Measurements from ENCODE around the gene SKAP1.

The SKAP1 gene

DNA sequence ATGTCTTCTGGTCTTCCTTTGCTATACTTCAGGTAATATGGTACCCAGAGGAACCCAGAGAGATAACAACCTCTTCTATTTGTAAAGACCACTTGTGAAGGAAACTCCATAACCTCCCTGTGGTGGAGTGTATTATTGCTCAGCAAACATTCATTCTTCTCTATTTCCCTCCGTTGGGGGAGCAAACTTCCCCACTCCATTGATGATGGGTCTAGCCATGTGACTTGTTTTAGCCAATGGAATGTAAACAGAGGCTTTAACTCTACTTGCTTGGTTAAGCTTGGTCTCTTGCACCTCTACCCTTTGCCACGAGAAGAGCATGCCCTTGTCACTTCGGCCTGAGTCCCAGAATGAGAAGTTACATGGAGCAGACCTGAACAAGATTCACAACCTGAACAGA is 30.0 kb upstream of the SKAP1 start:
- H2BK120ac ChIP-seq (ENCODE audit: low read depth, low read length), result no peak overlapping the region
- H3K23ac ChIP-seq (ENCODE audit: low read depth, low read length, poor library complexity), result no peak overlapping the region
- no peak overlapping the region for H2BK12ac ChIP-seq (ENCODE audit: low read length)
- no peak for DNase-seq (ENCODE audit: low spot score)
- no CpG with 5 or more reads among the region's 3 CpGs for WGBS, 2 donors (ENCODE audit: extremely low coverage in 2 of 2, insufficient read length in 2 of 2, insufficient replicate concordance in 1 of 2)
- no peak overlapping the region for H2AK5ac ChIP-seq (ENCODE audit: low read depth, low read length)
- no peak overlapping the region for H4K8ac ChIP-seq (ENCODE audit: low read depth, low read length)
- no peak overlapping the region for H3K4me2 ChIP-seq (ENCODE audit: insufficient read depth, low read length, poor library complexity, severe bottlenecking)
- H3K18ac ChIP-seq (ENCODE audit: low read length), result no peak overlapping the region
- no peak overlapping the region for H3K4me3 ChIP-seq (ENCODE audit: low read length in 2 of 2)
- no peak overlapping the region for H2AFZ ChIP-seq (ENCODE audit: low read length)
- H2BK15ac ChIP-seq (ENCODE audit: low read length), result no peak overlapping the region
- peaks cover 0 to 20% (median 9%) of the 10 kb centered on the region in 3 experiments for H3K27me3 ChIP-seq (ENCODE audit: control insufficient read depth in 3 of 3, insufficient read depth in 3 of 3, low read depth in 1 of 3, low read length in 3 of 3)
- no peaks in the 10 kb centered on the region for H3K36me3 ChIP-seq (replicated peaks in 1 of 2; ENCODE audit: control insufficient read depth in 2 of 2, insufficient read depth in 2 of 2, low read length in 2 of 2)
- no peak overlapping the region for H3K27ac ChIP-seq (replicated peaks; ENCODE audit: low read length)
- peaks cover 0 to 7% of the 10 kb centered on the region in 2 donors for H3K4me1 ChIP-seq (ENCODE audit: control insufficient read depth in 2 of 2, insufficient read depth in 1 of 2, low read depth in 1 of 2, low read length in 2 of 2)
- no peaks in the 10 kb centered on the region for H3K79me1 ChIP-seq (ENCODE audit: low read depth, low read length)
- no peak overlapping the region for H4K91ac ChIP-seq (ENCODE audit: low read depth, low read length, poor library complexity)
- no peak overlapping the region for H3K9ac ChIP-seq (ENCODE audit: low read depth, low read length, poor library complexity)
- H2BK5ac ChIP-seq (ENCODE audit: low read length), result no peak overlapping the region
- no peak overlapping the region for H3K14ac ChIP-seq (ENCODE audit: low read length)
- no peak overlapping the region for H3K4ac ChIP-seq (ENCODE audit: low read length)
- peaks cover 0 to 2% of the 10 kb centered on the region in 2 donors for H3K9me3 ChIP-seq (replicated peaks in 1 of 2; ENCODE audit: control insufficient read depth in 2 of 2, insufficient read depth in 1 of 2, low read depth in 1 of 2, low read length in 2 of 2)

DNA sequence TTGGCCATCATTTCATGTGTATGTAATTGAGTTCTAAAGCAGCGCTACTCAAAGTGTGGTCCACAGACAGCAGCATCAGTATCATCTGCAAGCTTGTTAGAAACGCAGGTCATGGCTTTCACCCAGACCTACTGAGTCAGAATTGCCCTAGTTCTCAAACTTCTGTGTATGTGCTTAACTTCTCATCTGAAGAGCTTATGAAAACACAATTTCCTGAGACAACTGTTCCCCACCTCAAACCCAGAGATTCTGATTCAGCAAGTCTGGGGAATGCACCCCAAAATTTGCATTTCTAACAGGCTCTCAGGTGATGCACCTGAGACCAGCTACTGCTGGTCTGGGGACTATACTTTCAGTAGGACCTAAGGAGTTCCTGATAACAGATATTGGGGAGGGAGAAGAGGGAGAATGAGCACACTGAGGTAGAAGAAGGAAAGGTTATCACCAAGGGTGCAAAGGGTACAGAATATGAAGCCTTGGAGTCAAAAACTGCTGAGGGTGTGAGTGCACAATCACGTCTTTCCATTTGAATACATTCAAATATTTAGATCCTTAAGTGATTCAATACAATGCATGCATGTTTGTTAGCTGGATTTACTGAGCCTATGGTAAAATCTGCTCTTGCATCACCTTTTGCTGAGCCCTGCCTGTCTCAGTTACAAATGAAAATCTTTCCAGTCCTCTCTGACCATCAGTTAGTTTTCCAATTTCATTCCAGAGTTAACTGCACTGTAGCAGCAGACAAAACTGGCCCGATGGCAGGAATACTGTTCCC is 29.2 kb upstream of the SKAP1 start:
- H2BK12ac ChIP-seq (ENCODE audit: low read length), result no peak overlapping the region
- H3K4me1 ChIP-seq (ENCODE audit: control insufficient read depth in 2 of 2, insufficient read depth in 1 of 2, low read depth in 1 of 2, low read length in 2 of 2), result peaks cover 0 to 7% of the 10 kb centered on the region in 2 donors
- no peak overlapping the region for H3K14ac ChIP-seq (ENCODE audit: low read length)
- no peak overlapping the region for H3K9ac ChIP-seq (ENCODE audit: low read depth, low read length, poor library complexity)
- no peak overlapping the region for H3K18ac ChIP-seq (ENCODE audit: low read length)
- no peak overlapping the region for H2BK120ac ChIP-seq (ENCODE audit: low read depth, low read length)
- no peaks in the 10 kb centered on the region for H3K36me3 ChIP-seq (replicated peaks in 1 of 2; ENCODE audit: control insufficient read depth in 2 of 2, insufficient read depth in 2 of 2, low read length in 2 of 2)
- H3K9me3 ChIP-seq (replicated peaks in 1 of 2; ENCODE audit: control insufficient read depth in 2 of 2, insufficient read depth in 1 of 2, low read depth in 1 of 2, low read length in 2 of 2), result peaks cover 0 to 2% of the 10 kb centered on the region in 2 donors
- H3K27me3 ChIP-seq (ENCODE audit: control insufficient read depth in 3 of 3, insufficient read depth in 3 of 3, low read depth in 1 of 3, low read length in 3 of 3), result peaks cover 0 to 20% (median 9%) of the 10 kb centered on the region in 3 experiments
- no peak for DNase-seq (ENCODE audit: low spot score)
- no peaks in the 10 kb centered on the region for H3K79me1 ChIP-seq (ENCODE audit: low read depth, low read length)
- H4K91ac ChIP-seq (ENCODE audit: low read depth, low read length, poor library complexity), result no peak overlapping the region
- no peak overlapping the region for H2BK15ac ChIP-seq (ENCODE audit: low read length)
- WGBS, 2 donors (ENCODE audit: extremely low coverage in 2 of 2, insufficient read length in 2 of 2, insufficient replicate concordance in 1 of 2), result no CpG with 5 or more reads among the region's 4 CpGs
- H4K8ac ChIP-seq (ENCODE audit: low read depth, low read length), result no peak overlapping the region
- no peak overlapping the region for H3K23ac ChIP-seq (ENCODE audit: low read depth, low read length, poor library complexity)
- no peak overlapping the region for H3K4me3 ChIP-seq (ENCODE audit: low read length in 2 of 2)
- H2AK5ac ChIP-seq (ENCODE audit: low read depth, low read length), result no peak overlapping the region
- no peak overlapping the region for H2AFZ ChIP-seq (ENCODE audit: low read length)
- H3K27ac ChIP-seq (replicated peaks; ENCODE audit: low read length), result no peak overlapping the region
- H3K4me2 ChIP-seq (ENCODE audit: insufficient read depth, low read length, poor library complexity, severe bottlenecking), result no peak overlapping the region
- no peak overlapping the region for H2BK5ac ChIP-seq (ENCODE audit: low read length)
- no peak overlapping the region for H3K4ac ChIP-seq (ENCODE audit: low read length)

DNA sequence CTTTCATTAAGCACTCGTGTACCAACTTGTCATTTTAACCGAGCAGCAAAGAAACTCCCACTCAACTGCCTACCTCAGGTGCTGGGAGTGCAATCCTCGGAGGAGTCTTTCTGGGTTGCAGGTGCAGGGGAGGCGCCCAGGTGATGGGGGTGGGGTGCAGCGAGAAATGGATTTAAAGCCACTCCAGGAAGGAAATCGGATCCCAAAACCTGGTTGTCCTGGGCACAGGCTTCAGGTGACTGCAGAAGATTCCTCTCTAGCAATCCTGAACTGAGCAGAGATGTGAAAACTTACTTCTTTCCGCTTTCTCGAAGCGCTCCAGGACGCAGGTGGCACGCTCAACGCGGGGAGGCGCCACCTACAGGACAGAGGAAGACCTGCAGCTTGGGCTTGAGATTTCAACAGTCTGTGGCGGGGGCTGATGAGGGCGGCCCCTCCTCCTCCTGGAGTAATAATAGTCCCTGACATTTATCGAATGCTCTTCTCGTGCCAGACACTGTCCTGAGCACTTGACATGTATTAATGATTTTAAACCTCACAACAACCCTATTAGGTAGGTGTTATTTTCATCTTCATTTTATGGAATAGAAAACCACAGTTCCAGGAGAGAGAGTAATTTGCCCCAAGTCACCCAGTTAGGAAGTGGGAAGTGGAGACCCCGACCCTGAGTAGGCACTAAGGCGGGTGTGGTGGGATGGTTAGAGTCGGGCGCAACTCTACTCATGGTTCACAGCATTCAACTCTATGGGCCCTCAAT is 27.2 kb upstream of the SKAP1 start:
- Histone ChIP-seq H3K36me3 (replicated peaks in 1 of 2; ENCODE audit: control insufficient read depth in 2 of 2, insufficient read depth in 2 of 2, low read length in 2 of 2) (no peaks in the 10 kb centered on the region), H2BK5ac (ENCODE audit: low read length) (no peak overlapping the region), H3K4ac (ENCODE audit: low read length) (no peak overlapping the region), H3K27me3 (ENCODE audit: control insufficient read depth in 3 of 3, insufficient read depth in 3 of 3, low read depth in 1 of 3, low read length in 3 of 3) (peaks cover 0 to 14% (median 9%) of the 10 kb centered on the region in 3 experiments), H4K8ac (ENCODE audit: low read depth, low read length) (no peak overlapping the region), H3K9me3 (replicated peaks in 1 of 2; ENCODE audit: control insufficient read depth in 2 of 2, insufficient read depth in 1 of 2, low read depth in 1 of 2, low read length in 2 of 2) (peaks cover 0 to 2% of the 10 kb centered on the region in 2 donors), H2AK5ac (ENCODE audit: low read depth, low read length) (no peak overlapping the region), H4K91ac (ENCODE audit: low read depth, low read length, poor library complexity) (no peak overlapping the region), H3K4me1 (ENCODE audit: control insufficient read depth in 2 of 2, insufficient read depth in 1 of 2, low read depth in 1 of 2, low read length in 2 of 2) (peaks cover 0 to 7% of the 10 kb centered on the region in 2 donors), H3K18ac (ENCODE audit: low read length) (peak overlapping the region; percentile 15), H3K4me3 (ENCODE audit: low read length in 2 of 2) (no peak overlapping the region), H3K4me2 (ENCODE audit: insufficient read depth, low read length, poor library complexity, severe bottlenecking) (peak overlapping the region; percentile 62), H3K79me1 (ENCODE audit: low read depth, low read length) (no peaks in the 10 kb centered on the region), H3K9ac (ENCODE audit: low read depth, low read length, poor library complexity) (no peak overlapping the region), H3K23ac (ENCODE audit: low read depth, low read length, poor library complexity) (no peak overlapping the region), H2BK120ac (ENCODE audit: low read depth, low read length) (no peak overlapping the region), H2AFZ (ENCODE audit: low read length) (peak overlapping the region; percentile 68), H3K14ac (ENCODE audit: low read length) (no peak overlapping the region), H3K27ac (replicated peaks; ENCODE audit: low read length) (no peak overlapping the region), H2BK15ac (ENCODE audit: low read length) (no peak overlapping the region), H2BK12ac (ENCODE audit: low read length) (no peak overlapping the region)
- peak; percentile 60 for DNase-seq (ENCODE audit: low spot score)
- WGBS, 2 donors (ENCODE audit: extremely low coverage in 2 of 2, insufficient read length in 2 of 2, insufficient replicate concordance in 1 of 2), result no CpG with 5 or more reads among the region's 22 CpGs

DNA sequence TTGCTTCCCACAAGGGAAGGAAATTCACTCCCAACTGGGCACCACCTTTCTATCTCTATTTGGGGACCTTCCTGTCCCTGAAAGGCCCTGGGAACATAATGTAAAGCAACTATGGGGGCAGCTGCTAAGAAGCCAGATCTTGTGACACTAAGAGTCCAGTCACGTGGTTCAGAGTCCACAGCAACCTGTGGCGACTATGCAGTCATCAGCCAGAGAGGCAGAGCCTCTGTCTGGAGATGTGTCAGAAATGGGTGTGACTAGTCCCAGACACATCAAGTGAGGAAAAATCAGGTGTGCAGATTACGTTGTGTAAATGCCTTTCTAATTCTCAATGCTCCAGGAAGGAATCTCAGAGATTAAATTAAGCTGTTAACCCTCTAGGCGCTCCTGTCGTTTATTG is 26.6 kb upstream of the SKAP1 start:
- no peak overlapping the region for H3K9ac ChIP-seq (ENCODE audit: low read depth, low read length, poor library complexity)
- H3K4me1 ChIP-seq (ENCODE audit: control insufficient read depth in 2 of 2, insufficient read depth in 1 of 2, low read depth in 1 of 2, low read length in 2 of 2), result peaks cover 0 to 7% of the 10 kb centered on the region in 2 donors
- H3K27me3 ChIP-seq (ENCODE audit: control insufficient read depth in 3 of 3, insufficient read depth in 3 of 3, low read depth in 1 of 3, low read length in 3 of 3), result peaks cover 0 to 14% (median 9%) of the 10 kb centered on the region in 3 experiments
- H2BK12ac ChIP-seq (ENCODE audit: low read length), result no peak overlapping the region
- H2BK120ac ChIP-seq (ENCODE audit: low read depth, low read length), result no peak overlapping the region
- no peak overlapping the region for H4K91ac ChIP-seq (ENCODE audit: low read depth, low read length, poor library complexity)
- WGBS, 2 donors (ENCODE audit: extremely low coverage in 2 of 2, insufficient read length in 2 of 2, insufficient replicate concordance in 1 of 2), result no CpG with 5 or more reads among the region's 5 CpGs
- no peak overlapping the region for H2AFZ ChIP-seq (ENCODE audit: low read length)
- H3K79me1 ChIP-seq (ENCODE audit: low read depth, low read length), result no peaks in the 10 kb centered on the region
- H3K14ac ChIP-seq (ENCODE audit: low read length), result no peak overlapping the region
- no peak overlapping the region for H2BK15ac ChIP-seq (ENCODE audit: low read length)
- peaks cover 0 to 2% of the 10 kb centered on the region in 2 donors for H3K9me3 ChIP-seq (replicated peaks in 1 of 2; ENCODE audit: control insufficient read depth in 2 of 2, insufficient read depth in 1 of 2, low read depth in 1 of 2, low read length in 2 of 2)
- H2AK5ac ChIP-seq (ENCODE audit: low read depth, low read length), result no peak overlapping the region
- peak overlapping the region; percentile 62 for H3K4me2 ChIP-seq (ENCODE audit: insufficient read depth, low read length, poor library complexity, severe bottlenecking)
- H3K27ac ChIP-seq (replicated peaks; ENCODE audit: low read length), result no peak overlapping the region
- no peak overlapping the region for H3K4me3 ChIP-seq (ENCODE audit: low read length in 2 of 2)
- no peak overlapping the region for H4K8ac ChIP-seq (ENCODE audit: low read depth, low read length)
- no peak overlapping the region for H3K4ac ChIP-seq (ENCODE audit: low read length)
- no peak overlapping the region for H3K23ac ChIP-seq (ENCODE audit: low read depth, low read length, poor library complexity)
- H3K18ac ChIP-seq (ENCODE audit: low read length), result no peak overlapping the region
- H3K36me3 ChIP-seq (replicated peaks in 1 of 2; ENCODE audit: control insufficient read depth in 2 of 2, insufficient read depth in 2 of 2, low read length in 2 of 2), result no peaks in the 10 kb centered on the region
- H2BK5ac ChIP-seq (ENCODE audit: low read length), result no peak overlapping the region
- DNase-seq (ENCODE audit: low spot score), result no peak
